ENCODE results near the gene CACNA2D2. TPM values are rescaled to one million over a fixed set of nuclear protein-coding genes. Genes with fewer than 3 reads are reported as not detected.

Gene CACNA2D2
- total and polyA plus RNA-seq, 2 of the 8 experiments (the other 6 are each of a cell fraction or from before 2014, with no cell fraction given): 14.1 to 25.0 TPM

- 47% methylated on average over 16 of the region's 16 CpGs; no CpG with 5 or more reads in 1 of the 2 experiments for whole genome bisulfite sequencing, 2 experiments (ENCODE audit: extremely low coverage in 1 of 2, insufficient coverage in 1 of 2, insufficient read length in 1 of 2, insufficient replicate concordance in 2 of 2, low coverage in 1 of 2, low lambda C conversion rate in 2 of 2, missing lambda C conversion rate in 1 of 2)
- Histone ChIP-seq H3K27me3 (replicated peaks in 1 of 4; ENCODE audit: control insufficient read depth in 3 of 4, extremely low read depth in 1 of 4, insufficient read depth in 3 of 4, low read length in 3 of 4) (peaks cover 0 to 2% (median under 1%) of the 10 kb centered on the region in 4 experiments; a peak in 3 of 7 replicates), H2BK120ac (replicated peaks; ENCODE audit: low read depth, low read length) (peak overlapping the region; percentile 5), H3K9me3 (ENCODE audit: insufficient read depth in 2 of 2, low read depth in 1 of 2, low read length in 1 of 2) (no peaks in the 10 kb centered on the region), H4K8ac (ENCODE audit: extremely low read depth, insufficient read depth, low read length) (no peak overlapping the region), H2BK15ac (ENCODE audit: low read length) (peak overlapping the region; percentile 62; the same call in 1 of the 2 replicates), H3K4ac (replicated peaks; ENCODE audit: insufficient read length, low read depth, low read length) (peak overlapping the region; percentile 79), H2BK5ac (ENCODE audit: low read depth, low read length) (peak overlapping the region; percentile 66; the same call in 1 of the 2 replicates), H3K4me3 (ENCODE audit: extremely low read depth in 1 of 4, insufficient read depth in 2 of 4, low read depth in 3 of 4, low read length in 4 of 4) (peak overlapping the region in 2 of 4 experiments; percentile 8 to 32; a peak in 1 of 8 replicates), H3K4me2 (ENCODE audit: insufficient read depth in 1 of 2, low read depth in 2 of 2, low read length in 2 of 2) (peak overlapping the region; percentile 63 to 64), H4K5ac (ENCODE audit: insufficient read length, low read depth, low read length) (no peak overlapping the region), H3K4me1 (replicated peaks in 1 of 4; ENCODE audit: control insufficient read depth in 3 of 4, insufficient read depth in 4 of 4, low read length in 3 of 4) (peaks cover 14 to 47% (median 34%) of the 10 kb centered on the region in 4 experiments), H3K27ac (ENCODE audit: low read depth, low read length) (no peak overlapping the region), H3K9ac (replicated peaks in 1 of 4; ENCODE audit: extremely low read depth in 1 of 4, low read depth in 3 of 4, low read length in 3 of 4) (no peak overlapping the region), H3K56ac (replicated peaks; ENCODE audit: insufficient read length, low read depth, low read length) (no peak overlapping the region), H2BK12ac (ENCODE audit: low read depth, low read length) (peak overlapping the region; percentile 96), H3K36me3 (ENCODE audit: control insufficient read depth in 2 of 4, insufficient read depth in 4 of 4, low read length in 3 of 4) (no peaks in the 10 kb centered on the region), H4K91ac (replicated peaks; ENCODE audit: insufficient read length, low read length) (peak overlapping the region; percentile 79), H3K23me2 (ENCODE audit: low read depth, low read length) (no peaks in the 10 kb centered on the region), H4K20me1 (replicated peaks in 1 of 2; ENCODE audit: control insufficient read depth in 1 of 2, insufficient read depth in 2 of 2, low read length in 2 of 2) (peaks cover 2 to 11% of the 10 kb centered on the region in 2 experiments), H3K79me1 (ENCODE audit: low read depth, low read length) (no peaks in the 10 kb centered on the region; the same call in none of the 2 replicates), H3K14ac (ENCODE audit: insufficient read length) (no peak overlapping the region), H3K18ac (ENCODE audit: extremely low read depth, low read length) (peak overlapping the region; percentile 55), H3K23ac (ENCODE audit: insufficient read length) (no peak overlapping the region), H2BK20ac (ENCODE audit: low read length) (peak overlapping the region; percentile 92), H3K79me2 (ENCODE audit: control insufficient read depth in 1 of 2, insufficient read depth in 2 of 2, low read length in 2 of 2) (peaks cover 0 to 3% of the 10 kb centered on the region in 2 experiments; a peak in 1 of 4 replicates), H2AFZ (ENCODE audit: low read length) (no peak overlapping the region), H2AK5ac (ENCODE audit: low read depth, low read length) (peak overlapping the region; percentile 76)
- DNase-seq (ENCODE audit: low read depth in 1 of 2, low spot score in 2 of 2) (no peak), FAIRE-seq (peak; percentile 74)
- TF ChIP-seq, protein P1, sequence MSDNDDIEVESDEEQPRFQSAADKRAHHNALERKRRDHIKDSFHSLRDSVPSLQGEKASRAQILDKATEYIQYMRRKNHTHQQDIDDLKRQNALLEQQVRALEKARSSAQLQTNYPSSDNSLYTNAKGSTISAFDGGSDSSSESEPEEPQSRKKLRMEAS (IDR thresholded peaks at IDR 0.05): peak; percentile 17; the same call in 1 of the 2 replicates
- no peak for TF ChIP-seq FOSL1 (IDR thresholded peaks at IDR 0.05; ENCODE audit: insufficient read depth, low read depth, low read length)
- no peak for TF ChIP-seq JUN (IDR thresholded peaks at IDR 0.05; ENCODE audit: low read depth, low read length)
- TF ChIP-seq NRF1 (IDR thresholded peaks at IDR 0.05; ENCODE audit: low read depth, low read length): no peak
- TF ChIP-seq CHD2 (IDR thresholded peaks at IDR 0.05; ENCODE audit: low read length): no peak
- TF ChIP-seq SP4 (IDR thresholded peaks at IDR 0.05; ENCODE audit: low read length): no peak
- no peak for TF ChIP-seq RAD21 (IDR thresholded peaks at IDR 0.05 in 1 of 2, conservative IDR thresholded peaks at IDR 0.05 in 1 of 2; ENCODE audit: low read depth in 2 of 2, low read length in 2 of 2)
- CTCF ChIA-PET (ENCODE audit: partially characterized antibody): interaction anchor here (0.6 to 3.4 kb wide), 7 partner anchors 29 to 307 kb away, joined by 3 to 15 read pairs (median 3); no protein-coding TSS in a partner anchor
- POLR2A ChIA-PET (ENCODE audit: partially characterized antibody): interaction anchor here (0.6 to 1.0 kb wide), 3 partner anchors 21 to 50 kb away, joined by 3 read pairs; no protein-coding TSS in a partner anchor
Measured at GRCh38 chr3:50495609-50496423, 7.6 kb downstream of the CACNA2D2 start.

All from H1 (cell line).